DND-41 (cell line): ENCODE results near the gene STAP2.

ENCODE experiments used
- CTCF ChIP-seq: IDR thresholded peaks from 2 replicates; pipeline ENCODE4 v1.5.1; 2012; ENCODE audit warnings: borderline replicate concordance, low read length, moderate library complexity, mild to moderate bottlenecking; ENCODE audit not compliant: poor library complexity, severe bottlenecking; ENCODE audit errors: extremely low read depth
- EZH2 ChIP-seq: IDR thresholded peaks from 3 replicates; pipeline ENCODE4 v1.6.1; 2012; ENCODE audit warnings: borderline replicate concordance, low read depth, mild to moderate bottlenecking, moderate library complexity, low read length, inconsistent platforms; ENCODE audit not compliant: severe bottlenecking

DNA sequence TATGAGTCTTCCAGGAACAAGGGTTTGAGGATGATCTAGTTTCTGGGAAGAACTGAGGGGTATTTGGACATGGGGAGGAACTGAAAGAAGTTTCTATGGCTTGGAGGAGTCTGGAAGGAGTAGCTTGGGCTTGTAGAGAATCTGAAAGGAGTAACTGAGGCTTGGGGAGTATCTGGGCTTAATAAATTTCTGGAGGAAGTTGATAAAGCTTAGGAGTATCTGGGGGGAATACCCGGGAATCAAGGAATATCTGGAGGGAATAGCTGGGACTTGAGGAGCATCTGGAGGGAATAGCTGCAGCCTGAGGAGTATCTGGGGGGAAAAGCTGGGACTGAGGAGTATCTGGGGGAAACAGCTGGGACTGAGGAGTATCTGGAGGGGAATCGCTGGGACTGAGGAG, 18.2 kb downstream of the STAP2 start:
- TF ChIP-seq CTCF (no peak), EZH2 (no peak)
